Stomach (tissue), 9 donors: ENCODE measurements around the gene ZGPAT. TPM values are rescaled to one million over a fixed set of nuclear protein-coding genes. Genes with fewer than 3 reads are reported as not detected.

Experiments used
- DNase-seq, 2 donors: peaks; one replicate each; pipeline versions ENCODE4 v3.0.0 to v3.0.0-alpha.2; 2013 to 2019
- H3K27ac ChIP-seq, 5 donors: fragments of 200-600 bp in 4 of 5; sonication (generic) in 4 of 5; one replicate each; pipeline ENCODE4 v1.5.1; 2013 to 2019; ENCODE audit warnings: mild to moderate bottlenecking in 1 of 5, moderate library complexity in 1 of 5
- H3K27me3 ChIP-seq, 3 donors: fragments of 200-600 bp; sonication (generic); one replicate each; pipeline ENCODE4 v1.5.1; 2017 to 2019; ENCODE audit warnings: mixed run types in 1 of 3
- H3K36me3 ChIP-seq, 4 donors: fragments of 200-600 bp; sonication (generic); 1 replicate in 3 of 4; 2 replicates in 1 of 4; pipeline ENCODE4 v1.5.1; 2016 to 2019
- H3K4me1 ChIP-seq, 4 donors: fragments of 200-600 bp; sonication (generic); one replicate each; pipeline ENCODE4 v1.5.1; 2016 to 2019
- H3K4me3 ChIP-seq, 4 donors: fragments of 200-600 bp; sonication (generic) in 3 of 4; one replicate each; pipeline ENCODE4 v1.5.1; 2016 to 2019; ENCODE audit warnings: mild to moderate bottlenecking in 1 of 4
- H3K9me3 ChIP-seq, 4 donors: fragments of 200-600 bp; sonication (generic); one replicate each; pipeline ENCODE4 v1.5.1; 2016 to 2019
- EP300 ChIP-seq: sonication (generic); formaldehyde crosslinking; IDR thresholded peaks from one replicate; pipeline ENCODE4 v1.6.1; 2017; ENCODE audit warnings: antibody characterized with exemption
- POLR2A ChIP-seq, 4 donors: fragments of 450-650 bp; IDR thresholded peaks; one replicate each; pipeline ENCODE4 v1.6.1; 2016; ENCODE audit warnings: antibody characterized with exemption in 4 of 4, control low read depth in 2 of 4, mild to moderate bottlenecking in 1 of 4, moderate library complexity in 1 of 4
- POLR2AphosphoS5 ChIP-seq, 3 donors: sonication (generic); formaldehyde crosslinking; IDR thresholded peaks; one replicate each; pipeline ENCODE4 v1.6.1; 2016; ENCODE audit warnings: antibody characterized with exemption in 3 of 3
- WGBS, 5 donors: extraction: QIAGEN DNeasy Blood & Tissue Kit in 3 of 5; methylation state at CpG; one replicate each; pipeline versions ENCODE4 v1.1.5 to v1.1.7; 2013 to 2018; 5-methylcytosine and 5-hydroxymethylcytosine counted together
- intact Hi-C: fragments of 100-400 bp; cut with DNase I; formaldehyde crosslinking; loops from one replicate; pipeline ENCODE4 v1.15.1; 2023; ENCODE audit warnings: low total_unique reads
- polyA plus RNA-seq, 3 donors: library from polyadenylated mRNA; stranded (reverse); fragments of 200-250 nt; gene quantifications; one replicate each; pipeline ENCODE4 v1.2.3, GENCODE V29; 2013
- total RNA-seq, 5 donors: library from RNA; depleted of rRNA; stranded (reverse); fragments of >200 nt; gene quantifications; one replicate each; pipeline versions ENCODE4 v1.1.0 to v1.2.3, GENCODE V29; 2014 to 2016
- TF ChIP-seq, protein P1 (sequence below), 7 experiments: fragments of 450-650 bp in 4 of 7; fragments of 200-600 bp in 3 of 7; sonication (generic) in 3 of 7; IDR thresholded peaks; one replicate each; pipeline ENCODE4 v1.5.1; 2016 to 2019; ENCODE audit warnings: antibody characterized with exemption in 7 of 7, control low read depth in 2 of 7, mild to moderate bottlenecking in 1 of 7
- donor health status: healthy with polysubstance abuse.
- donor health status: Bipolar disorder and iron deficiency.
- donor health status: healthy.

ZGPAT gene
- total and polyA plus RNA-seq, 8 donors = 12.3 to 49.6 (median 38.5) TPM

- H3K27me3 ChIP-seq = no peaks in the 10 kb centered on the region
- 67 to 91% (median 86%) methylated on average over 4 to 5 of the region's 5 CpGs for WGBS, 5 donors
- intact Hi-C loops = no loop called here
- H3K4me3 ChIP-seq = no peak overlapping the region
- H3K27ac ChIP-seq = peak overlapping the region in 1 of 5 donors; percentile 3
- no peak for DNase-seq
- no peak for TF ChIP-seq POLR2A (IDR thresholded peaks at IDR 0.05)
- no peak for TF ChIP-seq POLR2AphosphoS5 (IDR thresholded peaks at IDR 0.05)
- TF ChIP-seq, protein P1, sequence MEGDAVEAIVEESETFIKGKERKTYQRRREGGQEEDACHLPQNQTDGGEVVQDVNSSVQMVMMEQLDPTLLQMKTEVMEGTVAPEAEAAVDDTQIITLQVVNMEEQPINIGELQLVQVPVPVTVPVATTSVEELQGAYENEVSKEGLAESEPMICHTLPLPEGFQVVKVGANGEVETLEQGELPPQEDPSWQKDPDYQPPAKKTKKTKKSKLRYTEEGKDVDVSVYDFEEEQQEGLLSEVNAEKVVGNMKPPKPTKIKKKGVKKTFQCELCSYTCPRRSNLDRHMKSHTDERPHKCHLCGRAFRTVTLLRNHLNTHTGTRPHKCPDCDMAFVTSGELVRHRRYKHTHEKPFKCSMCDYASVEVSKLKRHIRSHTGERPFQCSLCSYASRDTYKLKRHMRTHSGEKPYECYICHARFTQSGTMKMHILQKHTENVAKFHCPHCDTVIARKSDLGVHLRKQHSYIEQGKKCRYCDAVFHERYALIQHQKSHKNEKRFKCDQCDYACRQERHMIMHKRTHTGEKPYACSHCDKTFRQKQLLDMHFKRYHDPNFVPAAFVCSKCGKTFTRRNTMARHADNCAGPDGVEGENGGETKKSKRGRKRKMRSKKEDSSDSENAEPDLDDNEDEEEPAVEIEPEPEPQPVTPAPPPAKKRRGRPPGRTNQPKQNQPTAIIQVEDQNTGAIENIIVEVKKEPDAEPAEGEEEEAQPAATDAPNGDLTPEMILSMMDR (IDR thresholded peaks at IDR 0.05) = no peak
- no peak for TF ChIP-seq EP300
- H3K36me3 ChIP-seq = peaks cover 16 to 51% (median 42%) of the 10 kb centered on the region in 4 donors
- H3K4me1 ChIP-seq = peaks cover 30 to 47% (median 40%) of the 10 kb centered on the region in 4 donors
- no peaks in the 10 kb centered on the region for H3K9me3 ChIP-seq
Observed at GRCh38 chr20:63701051-63701328, 6.8 kb upstream of the ZGPAT start.

DNA sequence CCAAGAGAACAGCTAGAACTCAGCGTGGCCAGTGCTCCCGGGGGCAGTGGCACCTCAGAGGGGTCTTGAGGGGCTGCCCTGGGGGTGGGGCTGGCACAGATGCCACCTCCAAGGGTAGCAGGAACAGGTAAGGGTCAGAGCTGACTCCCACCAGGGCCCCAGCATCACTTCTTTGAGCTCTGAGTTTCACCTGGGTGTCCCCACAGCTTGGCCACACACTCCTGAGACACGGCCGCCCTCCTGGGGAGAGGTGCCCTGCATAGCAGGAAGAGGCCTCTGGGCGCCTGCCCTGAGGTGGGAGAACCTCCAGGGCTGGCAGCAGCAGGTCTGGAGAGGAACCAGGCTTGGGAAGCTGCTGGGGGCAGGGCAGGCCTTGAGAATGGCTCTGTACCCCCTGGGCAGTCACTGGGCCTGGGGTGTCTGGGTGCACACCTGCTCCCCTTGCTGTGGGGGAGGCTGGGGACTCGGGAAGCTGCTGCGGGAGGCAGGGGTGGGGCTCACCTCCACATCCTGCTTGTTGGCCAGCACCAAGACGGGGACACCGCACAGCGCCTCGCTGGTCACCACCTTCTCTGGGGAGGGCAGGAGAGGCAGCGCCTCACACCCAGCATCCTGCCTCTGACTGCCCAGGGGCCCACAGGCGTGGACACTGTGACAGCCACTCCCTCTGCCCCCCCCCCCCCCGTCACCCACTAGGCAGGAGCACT is 6.4 kb upstream of the ZGPAT start:
- intact Hi-C loops = no loop called here
- H3K36me3 ChIP-seq = peaks cover 21 to 56% (median 46%) of the 10 kb centered on the region in 4 donors
- 73 to 80% (median 76%) methylated on average over 5 to 14 of the region's 14 CpGs for WGBS, 5 donors
- H3K9me3 ChIP-seq = no peaks in the 10 kb centered on the region
- H3K27ac ChIP-seq = peak overlapping the region in 1 of 5 donors; percentile 3
- TF ChIP-seq POLR2A (IDR thresholded peaks at IDR 0.05) = no peak
- TF ChIP-seq POLR2AphosphoS5 (IDR thresholded peaks at IDR 0.05) = no peak
- TF ChIP-seq, protein P1 (IDR thresholded peaks at IDR 0.05) = no peak
- TF ChIP-seq EP300 = no peak
- H3K4me1 ChIP-seq = peaks cover 31 to 47% (median 40%) of the 10 kb centered on the region in 4 donors
- no peak for DNase-seq
- H3K27me3 ChIP-seq = no peaks in the 10 kb centered on the region
- H3K4me3 ChIP-seq = no peak overlapping the region

- Histone ChIP-seq H3K9me3 (no peaks in the 10 kb centered on the region), H3K27ac (no peak overlapping the region), H3K36me3 (peaks cover 22 to 59% (median 48%) of the 10 kb centered on the region in 4 donors), H3K4me1 (peaks cover 31 to 47% (median 40%) of the 10 kb centered on the region in 4 donors), H3K4me3 (no peak overlapping the region), H3K27me3 (no peaks in the 10 kb centered on the region)
- TF ChIP-seq POLR2AphosphoS5 (IDR thresholded peaks at IDR 0.05) = no peak
- no peak for TF ChIP-seq POLR2A (IDR thresholded peaks at IDR 0.05)
- TF ChIP-seq EP300 = no peak
- TF ChIP-seq, protein P1 (IDR thresholded peaks at IDR 0.05) = no peak
- 87 to 93% (median 91%) methylated on average over 6 to 16 of the region's 16 CpGs for WGBS, 5 donors
- DNase-seq = no peak
- intact Hi-C loops = no loop called here
Observed at GRCh38 chr20:63702036-63702665, 5.7 kb upstream of the ZGPAT start.

GRCh38 chr20:63702751-63703470 is 4.9 kb upstream of the ZGPAT start:
- DNase-seq = no peak
- H3K27me3 ChIP-seq = no peaks in the 10 kb centered on the region
- H3K36me3 ChIP-seq = peaks cover 22 to 59% (median 45%) of the 10 kb centered on the region in 4 donors
- no peaks in the 10 kb centered on the region for H3K9me3 ChIP-seq
- H3K4me3 ChIP-seq = no peak overlapping the region
- peaks cover 25 to 39% (median 35%) of the 10 kb centered on the region in 4 donors for H3K4me1 ChIP-seq
- no peak overlapping the region for H3K27ac ChIP-seq
- TF ChIP-seq EP300 = no peak
- TF ChIP-seq, protein P1 (IDR thresholded peaks at IDR 0.05) = no peak
- no peak for TF ChIP-seq POLR2AphosphoS5 (IDR thresholded peaks at IDR 0.05)
- TF ChIP-seq POLR2A (IDR thresholded peaks at IDR 0.05) = no peak
- WGBS, 5 donors = 64 to 78% (median 76%) methylated on average over 9 to 13 of the region's 13 CpGs
- intact Hi-C loops = no loop called here
